HG03108 (cell line): Measurements from ENCODE around the gene PAX2.
"Not testable (repeated sequence)": the region's sequence is repeated elsewhere in the genome, so short reads cannot be mapped to it uniquely, and the experiment has no call there.

Experiments
- ATAC-seq: cut with Tn5 transposase; IDR thresholded peaks from one replicate; pipeline ENCODE4 v1.9.1; 2021; ENCODE audit warnings: moderate library complexity; ENCODE audit not compliant: unreplicated experiment

Gene PAX2

GRCh38 chr10:100744987-100745881, at the start of gene PAX2:
TSS of gene PAX2 (plus strand) at chr10:100745582. CDS start at chr10:100746261, 679 bp downstream.
- ATAC-seq, result no peak

GRCh38 chr10:100696477-100696901, 48.9 kb upstream of the PAX2 start:
- no peak for ATAC-seq

DNA sequence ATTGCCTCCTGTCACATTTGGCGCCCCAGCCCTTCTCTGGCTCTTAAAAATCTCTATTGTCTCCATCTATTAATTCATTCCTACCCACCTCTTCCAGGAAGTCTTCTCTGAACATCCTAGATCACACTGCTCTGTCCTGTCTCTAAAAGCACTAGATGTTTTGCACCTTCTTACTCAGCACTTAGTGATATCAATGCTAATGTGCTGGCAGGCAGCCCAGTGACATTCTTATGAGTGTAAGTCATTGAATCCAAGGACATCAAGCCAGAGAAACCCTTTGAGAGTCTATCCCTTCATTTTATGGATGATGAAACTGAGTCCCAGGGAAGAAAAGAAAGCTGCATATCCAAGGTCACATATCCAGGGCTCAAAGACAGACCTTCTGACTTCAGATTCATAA, 48.3 kb upstream of the PAX2 start:
- no peak for ATAC-seq

- ATAC-seq, result no peak
These were observed 47.8 kb upstream of the PAX2 start for GRCh38 chr10:100697631-100698030.

- not testable (repeated sequence) for ATAC-seq
These were observed 43.7 kb upstream of the PAX2 start for GRCh38 chr10:100701704-100702103.

- ATAC-seq, result no peak
These were observed 40.2 kb upstream of the PAX2 start for GRCh38 chr10:100705139-100705538.

- ATAC-seq, result no peak
These were observed 38.0 kb upstream of the PAX2 start for GRCh38 chr10:100707261-100707848.

DNA sequence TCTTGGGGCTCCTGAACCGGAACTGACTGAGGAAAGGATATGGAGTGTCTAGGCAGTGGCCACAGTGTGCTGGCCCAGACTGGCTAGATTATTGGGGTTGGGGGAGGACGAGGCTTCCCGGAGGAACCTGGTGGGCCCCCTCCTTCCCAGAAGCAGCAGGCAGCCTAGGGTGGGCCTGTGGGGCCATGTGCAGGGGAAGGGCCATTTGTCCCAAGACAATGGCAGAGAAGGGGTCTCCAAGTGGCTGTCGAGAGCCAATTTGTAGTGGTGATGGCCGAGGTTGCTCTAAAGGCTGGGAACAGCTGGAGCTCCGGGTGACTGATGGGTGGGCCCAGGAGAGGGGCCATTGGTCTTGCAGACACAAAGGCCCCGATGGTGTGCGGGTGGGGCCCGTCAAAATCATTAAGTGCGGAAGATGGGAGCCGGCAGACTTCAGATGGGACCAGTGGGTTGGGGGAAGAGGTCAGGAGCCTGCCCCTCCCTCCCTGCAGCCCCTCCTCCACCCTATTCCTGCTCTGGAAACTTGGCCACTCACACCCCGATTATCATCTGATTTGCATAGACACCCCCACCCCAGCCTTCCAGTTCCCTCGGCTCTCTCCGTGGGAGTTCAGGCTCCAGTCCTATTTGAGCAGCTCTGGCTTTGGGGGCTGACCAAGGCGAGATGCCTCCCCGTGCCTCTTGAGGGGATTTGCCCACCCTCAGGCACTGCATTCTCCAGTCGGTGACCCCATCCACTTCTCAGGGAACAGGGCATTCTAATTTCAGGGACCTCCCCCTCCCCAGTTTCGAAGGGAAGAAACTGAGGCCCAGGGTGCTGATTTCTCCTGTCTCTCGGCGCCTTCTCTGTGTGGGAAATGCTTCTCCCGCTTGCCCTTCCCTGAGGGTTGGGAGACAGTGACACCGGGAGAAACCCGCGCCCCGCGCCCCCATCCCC, 36.0 kb upstream of the PAX2 start:
- no peak for ATAC-seq

GRCh38 chr10:100710151-100710871, 35.1 kb upstream of the PAX2 start:
- no peak for ATAC-seq

DNA sequence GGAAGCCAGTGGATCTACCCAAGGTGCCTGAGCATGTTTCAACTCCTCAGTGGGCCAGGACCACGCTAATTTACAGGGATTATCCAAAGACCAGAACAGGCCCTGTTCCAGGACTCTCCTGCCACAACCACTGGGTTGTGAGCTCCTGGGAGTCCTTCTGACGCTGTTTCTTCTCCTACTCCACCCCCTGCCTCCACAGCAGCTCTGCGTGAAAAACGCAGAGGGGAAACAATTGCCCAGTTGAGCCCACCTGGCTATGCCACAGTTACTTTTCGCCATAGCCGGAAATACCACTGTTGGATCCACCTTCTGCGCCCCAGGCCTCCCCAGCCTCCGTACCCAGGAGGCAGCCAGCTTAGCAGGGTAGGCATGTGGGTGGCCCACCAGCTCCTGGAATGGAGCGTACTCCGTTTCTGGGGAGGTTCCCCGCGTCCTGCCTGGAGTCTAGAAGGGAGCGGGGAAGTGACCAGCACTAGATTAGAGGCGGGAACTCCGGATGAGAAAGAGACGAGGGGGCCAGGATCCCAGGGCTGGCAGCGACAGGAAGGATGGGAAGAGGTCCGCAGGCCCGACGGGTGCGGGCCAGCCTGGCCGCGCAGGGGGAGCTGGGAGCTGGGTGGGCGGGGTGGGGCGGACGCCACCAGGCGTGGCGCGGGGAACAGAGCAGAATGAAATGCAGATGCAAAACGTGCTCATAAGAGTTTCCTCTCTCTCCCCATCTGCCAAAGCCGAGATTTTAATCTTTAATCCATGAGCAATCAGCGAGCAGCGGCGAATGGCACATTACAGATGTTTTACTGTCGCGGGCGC, 32.1 kb upstream of the PAX2 start:
- ATAC-seq, result no peak

DNA sequence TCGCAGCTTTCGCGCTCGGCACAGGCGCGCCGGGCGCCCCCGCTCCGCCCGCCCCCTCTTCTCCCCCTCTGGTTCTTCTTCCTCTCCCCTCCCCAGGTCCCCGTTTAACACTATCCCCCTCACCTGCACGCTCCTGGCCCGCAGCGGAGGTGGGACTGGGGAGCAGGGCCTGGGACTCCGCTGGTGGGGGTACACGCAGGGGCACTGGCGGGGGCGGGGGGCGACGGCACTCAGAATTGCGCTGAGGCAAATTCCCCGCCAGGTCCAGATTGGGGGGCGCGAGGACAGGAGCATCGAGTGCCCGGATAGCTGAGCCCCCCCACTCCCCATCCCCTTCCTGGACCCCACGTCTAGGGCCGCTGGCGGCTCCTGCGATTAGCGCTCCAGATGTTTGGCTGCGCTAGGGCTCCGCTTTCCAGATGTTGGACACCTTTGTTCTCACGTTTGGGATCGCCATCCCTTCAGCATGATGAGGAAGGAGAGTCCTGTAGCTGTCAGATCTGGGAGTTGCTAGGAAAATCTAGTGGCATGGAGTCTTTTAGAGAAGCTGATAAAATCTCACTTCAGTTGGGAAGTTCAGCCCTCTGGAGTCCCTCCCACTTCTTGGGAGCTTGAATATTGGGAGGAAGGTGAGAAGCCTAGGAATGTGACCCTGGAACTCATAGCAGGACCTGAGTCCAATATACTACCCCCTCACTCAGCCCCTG, 31.4 kb upstream of the PAX2 start:
- no peak for ATAC-seq

DNA sequence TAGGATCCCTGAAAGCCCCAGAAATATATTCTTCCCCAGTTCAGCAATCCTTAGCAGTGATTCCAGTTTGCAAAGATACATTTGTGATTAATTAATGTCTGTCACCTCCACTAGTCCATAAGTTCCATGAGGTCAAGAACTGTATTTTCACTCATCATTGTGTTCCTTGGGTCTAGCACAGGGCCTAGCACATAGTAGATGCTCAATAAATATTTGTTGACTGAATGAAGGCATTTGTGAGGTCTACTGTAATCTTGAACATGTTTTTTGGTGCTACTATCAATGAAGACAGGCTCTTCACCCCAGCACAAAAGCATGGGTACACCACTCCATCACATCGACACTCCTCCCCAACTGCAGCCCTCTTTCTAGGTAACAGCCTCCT, 30.8 kb upstream of the PAX2 start:
- no peak for ATAC-seq

DNA sequence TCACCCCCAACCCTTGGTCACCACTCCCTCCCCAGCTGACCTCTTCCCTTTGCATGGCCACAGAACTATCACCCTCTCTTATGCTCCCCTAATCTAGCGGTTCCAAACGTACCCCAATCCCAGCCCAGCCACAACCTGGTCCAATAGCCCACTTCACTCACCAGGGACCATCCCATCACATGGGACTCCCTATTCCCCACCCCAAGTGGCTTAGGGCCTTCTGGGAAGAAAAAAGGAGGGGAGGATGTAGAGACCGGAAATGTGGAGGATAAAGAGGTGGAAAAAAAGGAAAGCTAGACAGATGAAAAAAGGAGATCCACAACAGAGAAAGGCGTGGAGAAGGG, 30.3 kb upstream of the PAX2 start:
- ATAC-seq, result no peak

GRCh38 chr10:100715445-100716385, 29.7 kb upstream of the PAX2 start:
- ATAC-seq, result no peak

DNA sequence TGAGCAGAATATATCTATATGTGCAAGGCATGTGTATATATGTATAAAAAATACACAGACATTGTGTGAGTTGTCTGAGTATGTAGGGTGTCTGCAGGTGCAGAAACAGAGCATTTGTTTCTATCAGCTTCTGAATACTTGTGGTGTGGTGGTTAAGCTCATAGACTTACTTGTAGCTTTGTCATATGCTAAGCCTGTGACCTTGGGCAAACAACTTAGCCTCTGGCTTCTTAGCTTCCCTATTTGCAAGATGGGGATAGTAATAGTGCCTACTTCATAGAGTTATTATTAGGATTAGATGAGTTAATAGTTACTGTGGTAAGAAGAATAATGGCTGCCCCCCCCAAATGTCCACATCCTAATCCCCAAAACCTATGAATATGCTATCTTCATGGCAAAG, 28.2 kb upstream of the PAX2 start:
- ATAC-seq, result no peak

GRCh38 chr10:100718197-100718742, 27.1 kb upstream of the PAX2 start:
- ATAC-seq, result no peak

DNA sequence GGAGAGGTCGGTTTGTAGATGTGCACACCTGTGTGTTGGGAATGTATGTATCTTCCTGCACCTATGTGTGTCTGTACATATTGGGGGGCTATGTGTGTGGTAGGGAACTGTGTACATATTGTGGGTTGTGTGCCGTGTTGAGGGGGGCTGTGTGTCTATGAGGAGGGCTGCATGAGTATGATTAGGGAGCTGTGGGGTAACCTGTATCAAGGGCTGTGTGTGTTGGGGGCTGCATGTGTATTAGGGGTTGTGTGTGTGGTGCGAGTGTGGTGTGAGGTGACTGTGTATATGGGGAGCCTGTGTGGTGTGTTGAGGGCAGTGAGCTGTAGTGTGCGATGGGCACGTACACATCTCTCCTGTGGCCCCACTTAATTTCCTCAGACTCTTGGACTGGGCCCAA, 22.2 kb upstream of the PAX2 start:
- no peak for ATAC-seq
